Embryonic facial prominence (tissue), 1 donor: ENCODE results near the gene TBC1D7.
A peak's percentile ranks its signal among the peaks of the same experiment; 100 is the strongest.

ENCODE experiments used
- DNase-seq: peaks from one replicate; pipeline ENCODE4 v3.0.0-alpha.2; 2016; ENCODE audit errors: extremely low spot score

Gene TBC1D7

DNA sequence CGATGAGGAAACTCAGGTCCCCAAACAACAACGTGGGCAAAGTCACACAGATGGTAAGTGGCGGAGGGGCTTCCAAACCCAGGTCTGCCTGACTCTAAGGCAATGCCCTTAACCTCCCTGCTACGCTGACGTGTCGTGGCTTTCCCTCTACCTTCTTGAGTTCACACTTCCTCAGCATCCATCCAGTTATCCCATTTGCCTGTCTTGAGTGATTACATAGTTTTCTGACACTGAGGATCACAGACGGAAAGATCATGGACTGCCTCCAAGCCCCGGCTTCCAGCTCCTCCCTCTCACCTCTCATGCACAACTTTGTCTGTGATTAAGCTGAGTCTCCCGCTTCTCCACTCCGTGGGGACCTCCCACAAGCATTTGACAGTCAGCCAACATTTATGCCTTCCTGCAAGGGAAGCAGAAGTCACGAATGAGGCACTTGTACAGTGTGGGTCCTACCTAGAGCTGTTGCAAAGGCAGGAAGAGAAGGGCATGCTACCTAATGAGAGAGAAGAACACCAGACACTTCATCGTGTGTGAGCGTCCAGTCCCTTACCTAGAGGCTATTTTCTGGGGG, 33.8 kb downstream of the TBC1D7 start:
- no peak for DNase-seq

DNA sequence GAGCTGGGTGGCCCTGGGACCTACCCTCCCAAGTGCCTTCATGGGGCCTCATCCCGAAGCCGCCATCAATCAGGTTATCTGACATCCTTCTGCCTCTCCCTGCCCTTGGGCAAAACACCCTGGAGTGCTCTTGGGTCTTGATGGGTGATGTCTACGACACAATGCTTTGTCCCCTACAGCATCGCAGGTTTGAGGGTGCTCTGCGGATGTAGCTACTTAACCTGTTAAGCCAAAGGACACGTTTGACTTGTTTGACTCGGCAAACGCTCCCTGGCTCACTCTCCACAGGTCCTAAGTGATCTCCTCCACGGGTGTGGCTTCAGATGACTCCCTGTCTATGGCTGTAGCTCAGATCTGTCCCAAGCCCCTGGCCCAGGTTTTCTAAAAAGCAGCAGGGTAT, 35.6 kb downstream of the TBC1D7 start:
- DNase-seq, result no peak

DNA sequence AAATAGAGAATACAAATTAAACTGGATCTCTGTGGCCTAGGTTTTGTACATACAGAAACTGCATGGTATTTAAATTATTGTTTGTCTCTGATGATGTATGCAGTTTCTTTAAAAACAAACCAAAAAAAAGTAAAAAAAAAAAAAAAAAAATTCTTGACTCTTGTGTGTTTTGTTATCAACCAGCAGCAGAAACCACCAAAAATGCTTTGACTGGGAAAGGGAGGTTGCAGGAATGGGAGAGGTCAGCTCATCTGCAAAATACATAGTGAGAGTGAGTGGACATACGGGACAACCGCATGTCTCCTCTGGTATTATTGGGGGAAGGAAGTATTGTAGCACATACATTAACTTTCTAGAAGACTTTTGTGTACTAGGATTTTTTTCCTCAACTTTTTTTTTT, 38.0 kb downstream of the TBC1D7 start:
- no peak for DNase-seq

DNA sequence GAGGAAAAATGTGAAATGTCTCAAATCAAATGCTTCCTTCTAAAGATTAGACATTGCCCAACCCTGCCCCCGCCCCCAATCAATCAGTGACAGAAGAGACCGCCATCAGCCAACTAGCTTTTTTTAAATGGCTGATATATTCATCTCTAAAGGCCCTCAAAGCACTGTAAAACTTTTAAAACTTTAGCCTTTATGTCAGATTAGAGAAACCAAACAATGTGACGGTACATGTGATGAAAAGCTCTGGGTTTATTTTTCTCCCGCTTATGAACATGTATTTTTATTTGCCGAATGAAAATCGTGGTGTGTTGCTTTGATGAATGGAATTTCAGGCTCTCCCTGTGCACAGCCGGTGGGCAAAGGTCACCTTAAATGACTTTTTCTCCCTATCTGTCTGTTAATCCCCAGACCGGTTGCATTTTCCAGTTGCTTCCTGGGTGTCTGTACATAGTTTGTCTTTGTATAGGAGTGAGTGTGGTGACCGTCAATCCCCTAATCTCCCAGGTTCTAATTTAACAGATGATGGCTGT, 38.5 kb downstream of the TBC1D7 start:
- DNase-seq, result no peak

DNA sequence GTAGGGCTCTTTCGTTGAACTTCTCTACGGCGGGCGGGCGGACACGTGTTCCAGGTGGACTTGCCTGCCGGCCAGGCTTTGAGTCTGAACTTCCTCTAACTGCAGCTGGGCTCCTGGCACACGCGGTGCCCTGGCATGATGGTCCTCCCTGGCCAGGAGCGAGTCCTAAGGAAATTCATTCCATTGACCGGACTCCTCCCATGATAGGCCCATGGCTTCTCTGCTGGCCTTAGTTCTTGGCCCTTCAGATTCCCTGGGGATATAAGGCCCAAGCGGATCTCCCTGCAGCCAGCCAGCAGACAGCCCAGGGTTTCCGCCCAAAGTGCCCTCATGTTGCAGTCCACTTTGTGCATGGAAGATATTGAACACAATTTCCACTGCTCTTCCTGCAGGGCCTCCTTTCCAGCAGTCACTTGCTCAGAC, 39.4 kb downstream of the TBC1D7 start:
- no peak for DNase-seq

DNA sequence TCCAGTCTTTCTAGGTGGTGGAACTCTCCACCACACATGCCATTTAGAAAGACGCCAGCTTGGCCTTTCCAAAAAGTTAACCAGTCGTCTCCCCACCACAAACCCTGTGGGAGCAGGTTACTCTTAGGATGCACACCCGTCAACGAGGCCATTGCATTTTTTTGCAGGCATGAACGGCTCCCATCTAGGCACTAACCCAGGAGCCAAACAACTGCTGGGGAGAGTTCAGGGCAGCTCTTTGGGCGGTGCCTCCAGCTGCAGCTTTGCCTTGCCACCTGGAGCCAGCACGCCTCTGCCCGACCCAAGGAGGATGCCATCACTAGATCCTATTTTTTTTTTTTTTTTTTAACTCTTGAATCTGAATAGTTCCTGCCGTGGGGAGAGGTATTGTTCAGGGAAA, 39.9 kb downstream of the TBC1D7 start:
- no peak for DNase-seq

DNA sequence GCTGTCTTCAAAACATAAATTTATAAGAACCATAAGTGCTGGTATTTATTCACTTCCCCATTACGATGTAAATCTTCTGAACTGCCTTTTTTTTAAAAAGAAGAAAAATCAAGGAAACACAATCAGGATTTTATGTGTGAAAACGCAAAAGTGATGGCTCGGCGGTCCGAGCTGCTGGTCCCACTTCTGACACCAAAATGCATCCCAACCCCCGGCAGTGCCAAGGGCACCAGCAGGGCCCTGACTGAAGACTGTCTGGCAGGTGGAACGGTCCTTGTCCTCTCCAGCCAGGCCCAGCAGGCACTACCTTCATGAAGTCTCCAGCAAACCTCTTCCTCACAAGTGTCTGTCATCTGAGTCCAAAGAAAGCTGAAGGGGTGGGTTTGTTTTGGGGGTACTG, 41.2 kb downstream of the TBC1D7 start:
- no peak for DNase-seq

DNA sequence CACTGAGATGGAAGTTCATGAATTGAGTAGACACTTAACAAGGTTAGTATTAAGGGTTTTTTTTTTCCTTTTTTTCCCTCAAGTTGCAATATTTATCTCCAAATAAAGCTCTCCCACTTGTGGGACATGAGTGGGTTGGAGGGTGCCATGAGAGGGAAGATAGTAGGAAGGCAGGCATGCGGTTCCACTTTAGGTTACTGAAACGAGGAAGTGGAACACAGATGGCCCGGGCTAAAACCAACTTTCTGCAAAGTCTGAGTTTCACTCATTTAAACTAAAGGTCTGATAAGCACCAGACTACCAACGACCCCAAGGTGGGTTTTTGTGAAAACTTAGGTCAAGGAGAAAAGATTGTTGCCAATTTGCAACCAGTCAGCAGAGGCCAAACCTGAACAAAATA, 42.2 kb downstream of the TBC1D7 start:
- no peak for DNase-seq

DNA sequence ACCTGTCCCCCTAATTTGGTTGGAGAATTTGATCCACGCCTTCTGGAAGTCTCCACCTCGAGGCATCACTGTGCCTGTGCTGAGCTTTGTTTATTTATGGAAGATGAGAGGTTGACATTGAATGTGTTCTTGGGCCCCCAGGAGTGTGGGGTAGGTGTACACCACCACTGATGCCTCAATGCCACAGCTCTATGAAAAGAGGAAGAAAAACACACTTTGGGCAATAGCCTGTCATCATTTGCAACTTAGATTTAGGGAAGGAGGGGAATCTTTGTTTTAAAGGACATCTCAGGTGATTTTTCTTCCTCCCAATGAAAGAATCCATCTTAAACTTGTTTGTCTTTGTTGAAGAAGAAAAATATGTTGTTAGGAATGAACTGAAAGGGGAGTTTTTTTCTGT, 42.6 kb downstream of the TBC1D7 start:
- no peak for DNase-seq

DNA sequence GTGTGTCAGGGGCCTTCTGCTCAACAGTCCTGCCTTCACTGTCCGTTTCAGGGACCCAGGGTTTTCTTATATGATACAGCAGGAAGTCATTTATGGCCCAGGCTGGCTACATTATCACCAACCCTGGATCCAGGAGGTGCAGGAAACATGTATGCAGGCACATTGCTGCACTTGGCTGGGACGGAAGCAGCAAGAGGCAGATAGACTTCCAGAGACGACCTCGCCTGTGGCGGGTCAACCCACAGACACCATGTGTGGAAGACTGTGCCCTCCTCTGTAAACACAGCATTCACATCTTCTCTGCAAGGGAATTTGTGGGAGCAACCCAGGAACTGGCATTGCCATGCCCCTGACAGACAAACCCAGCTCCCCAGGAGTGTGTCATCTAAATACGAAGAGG, 43.7 kb downstream of the TBC1D7 start:
- no peak for DNase-seq

DNA sequence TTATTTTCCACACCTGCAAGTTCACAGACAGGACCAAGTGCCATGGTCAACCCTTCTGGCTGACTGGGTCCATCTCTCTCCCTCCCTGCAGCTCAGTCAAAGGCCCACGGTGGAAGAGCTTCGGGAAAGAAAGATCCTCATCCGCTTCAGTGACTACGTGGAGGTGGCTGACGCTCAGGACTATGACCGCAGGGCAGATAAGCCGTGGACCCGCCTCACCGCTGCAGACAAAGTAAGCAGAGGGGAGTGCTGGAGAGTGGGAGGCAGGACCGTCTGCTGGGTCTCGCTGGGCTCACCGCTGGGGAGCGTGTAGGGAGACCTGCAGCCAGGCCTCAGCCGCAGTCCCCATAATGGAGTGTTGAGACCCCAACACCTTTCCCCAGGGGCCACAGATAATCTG, 45.0 kb downstream of the TBC1D7 start:
- no peak for DNase-seq

DNA sequence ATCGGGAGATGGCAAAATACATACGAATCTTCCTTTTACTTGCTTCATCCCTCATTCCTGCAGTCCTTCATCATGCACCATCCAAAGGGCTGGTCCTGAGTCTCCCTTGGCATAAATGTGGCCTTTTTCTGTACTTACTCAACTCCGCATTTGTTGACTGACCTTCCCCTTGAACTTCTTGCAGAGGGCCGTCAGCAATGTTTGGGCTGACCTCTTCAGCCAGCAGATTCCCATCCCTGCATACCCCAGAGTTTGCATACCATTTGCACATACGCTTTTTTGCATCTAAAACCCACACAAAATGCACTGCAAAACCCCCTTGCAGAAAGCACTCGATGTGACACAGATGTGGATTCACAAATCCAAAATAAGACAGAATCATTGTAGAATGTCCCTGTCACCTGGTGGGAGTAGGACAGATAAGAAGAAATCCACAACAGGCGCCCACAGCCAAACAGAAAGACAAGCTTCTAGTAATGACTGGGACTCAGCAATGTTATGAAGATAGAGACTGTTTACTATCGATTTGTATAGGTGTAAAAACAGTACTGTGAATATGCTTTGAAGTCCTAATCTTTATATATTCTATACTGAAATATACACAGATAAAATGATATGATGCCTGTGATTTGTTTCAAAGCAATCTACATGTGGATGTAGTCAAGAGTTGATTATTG, 45.8 kb downstream of the TBC1D7 start:
- no peak for DNase-seq

DNA sequence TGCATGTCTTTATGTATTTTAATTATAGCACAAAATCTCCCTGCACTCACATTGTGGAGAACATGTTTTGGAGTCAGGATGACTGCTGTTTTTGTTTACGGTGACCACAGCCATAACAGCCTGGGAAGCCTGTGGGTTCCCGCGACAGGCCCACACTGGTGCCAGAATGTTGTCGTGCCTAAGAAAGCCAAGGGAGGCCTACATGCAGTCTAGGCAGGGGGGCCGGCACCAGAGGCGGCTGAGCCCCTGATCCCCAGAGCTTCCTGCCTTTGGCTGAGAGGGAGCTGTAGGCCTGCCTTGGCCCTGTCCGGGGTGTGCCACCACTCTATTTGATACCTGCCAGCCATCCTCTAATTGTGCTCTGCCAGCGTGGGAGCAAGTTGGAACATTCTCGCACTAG, 46.7 kb downstream of the TBC1D7 start:
- DNase-seq, result peak; percentile 57

DNA sequence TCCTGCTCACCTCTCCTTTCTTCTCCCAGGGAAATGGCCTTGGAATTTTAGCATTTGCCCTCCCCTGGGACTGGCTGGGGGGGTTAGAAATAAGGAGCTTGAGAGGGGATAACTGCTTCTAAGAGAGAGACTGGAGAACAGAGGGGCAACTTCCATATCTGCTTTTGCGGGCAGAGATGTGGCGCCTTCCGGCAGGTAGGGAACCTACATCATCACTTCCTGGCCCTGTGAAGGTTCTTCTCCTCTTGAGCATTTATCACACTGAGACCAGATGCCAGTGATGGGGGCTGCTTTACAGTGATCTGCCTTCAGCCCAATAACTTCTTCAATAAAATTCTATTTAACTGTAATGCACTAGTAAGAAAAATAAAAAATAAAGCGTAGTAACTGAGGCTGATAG, 48.1 kb downstream of the TBC1D7 start:
- no peak for DNase-seq

DNA sequence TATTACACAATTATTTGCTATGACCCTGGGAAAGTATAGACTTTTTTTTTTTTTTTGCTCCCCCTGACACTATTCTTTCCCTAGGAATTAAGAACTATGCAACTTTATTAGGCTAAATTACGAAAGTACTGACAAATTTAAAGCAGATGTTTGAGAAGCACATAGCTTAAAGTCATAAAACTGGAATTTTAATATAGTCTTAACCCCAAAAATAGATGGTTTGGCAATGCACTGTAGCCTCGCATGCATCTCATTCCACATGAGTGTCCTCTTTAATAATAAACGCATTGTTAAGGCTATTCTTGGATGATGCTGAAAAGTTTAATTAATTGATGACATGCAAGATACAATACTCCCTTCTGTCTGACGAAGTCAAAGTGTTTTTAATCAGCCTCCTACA, 49.3 kb downstream of the TBC1D7 start:
- DNase-seq, result no peak

DNA sequence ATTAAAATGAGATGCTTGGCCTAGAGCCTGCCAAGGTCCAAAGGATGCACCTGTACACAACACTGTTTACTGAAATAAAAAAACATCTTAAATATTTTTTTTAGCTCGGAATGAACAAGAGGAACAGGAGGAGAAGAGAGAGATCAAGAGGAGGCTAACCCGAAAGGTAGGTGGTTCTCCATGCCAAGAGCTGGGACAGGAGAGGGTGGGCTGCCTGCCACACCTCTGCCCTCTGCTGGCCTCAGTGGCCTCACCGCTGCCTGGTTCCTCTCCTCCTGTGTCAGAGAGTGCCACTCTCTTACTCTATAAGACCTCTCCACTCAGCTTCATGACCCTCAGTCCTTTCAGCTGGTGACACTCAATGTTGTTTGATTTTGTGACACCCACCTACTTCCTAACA, 50.2 kb downstream of the TBC1D7 start:
- DNase-seq, result no peak

DNA sequence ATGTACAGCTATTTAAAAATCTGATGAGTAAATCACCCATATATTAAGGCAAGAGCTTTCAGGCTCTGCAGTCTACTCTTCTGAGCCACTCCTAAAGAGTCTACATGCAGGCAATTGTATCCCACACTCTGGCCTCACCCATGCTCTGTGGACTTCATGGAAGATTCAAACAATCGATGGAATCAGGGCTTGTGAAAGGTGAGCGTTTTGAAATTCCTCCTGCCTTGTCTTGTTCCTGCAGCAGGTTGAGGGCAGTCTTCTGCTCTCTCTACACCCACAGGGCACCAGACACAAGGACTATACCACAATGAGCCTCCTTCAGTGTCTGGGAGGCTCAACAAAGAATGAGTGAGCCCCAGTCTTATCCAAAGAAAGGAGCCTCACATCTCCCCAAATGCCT, 51.1 kb downstream of the TBC1D7 start:
- no peak for DNase-seq

DNA sequence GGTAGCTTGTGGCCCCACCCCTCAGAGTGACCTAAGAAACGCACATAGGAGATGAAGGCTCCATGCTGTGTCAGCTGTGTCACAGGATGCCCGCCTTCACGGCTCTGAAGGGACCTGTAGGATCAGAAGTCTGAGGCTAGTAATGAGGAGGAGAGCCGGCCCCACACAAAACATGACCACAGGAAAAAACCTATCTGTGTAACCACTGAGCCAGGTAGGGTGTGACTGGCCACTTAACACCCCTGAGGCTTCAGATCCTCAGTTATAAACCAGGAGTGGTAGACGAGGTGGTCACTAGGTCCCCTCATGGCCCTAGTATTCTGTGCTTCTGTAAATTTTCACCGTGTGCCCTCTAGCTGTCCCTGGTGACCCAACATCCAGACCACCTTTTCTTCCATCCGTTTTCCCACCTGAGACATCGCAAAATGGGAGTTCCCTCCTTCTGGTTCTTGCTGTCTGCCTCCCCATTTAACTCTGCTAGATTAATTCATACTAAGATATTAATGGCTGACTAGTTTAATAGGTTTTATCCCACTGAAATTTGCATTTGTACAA, 52.8 kb downstream of the TBC1D7 start:
- DNase-seq, result no peak

DNA sequence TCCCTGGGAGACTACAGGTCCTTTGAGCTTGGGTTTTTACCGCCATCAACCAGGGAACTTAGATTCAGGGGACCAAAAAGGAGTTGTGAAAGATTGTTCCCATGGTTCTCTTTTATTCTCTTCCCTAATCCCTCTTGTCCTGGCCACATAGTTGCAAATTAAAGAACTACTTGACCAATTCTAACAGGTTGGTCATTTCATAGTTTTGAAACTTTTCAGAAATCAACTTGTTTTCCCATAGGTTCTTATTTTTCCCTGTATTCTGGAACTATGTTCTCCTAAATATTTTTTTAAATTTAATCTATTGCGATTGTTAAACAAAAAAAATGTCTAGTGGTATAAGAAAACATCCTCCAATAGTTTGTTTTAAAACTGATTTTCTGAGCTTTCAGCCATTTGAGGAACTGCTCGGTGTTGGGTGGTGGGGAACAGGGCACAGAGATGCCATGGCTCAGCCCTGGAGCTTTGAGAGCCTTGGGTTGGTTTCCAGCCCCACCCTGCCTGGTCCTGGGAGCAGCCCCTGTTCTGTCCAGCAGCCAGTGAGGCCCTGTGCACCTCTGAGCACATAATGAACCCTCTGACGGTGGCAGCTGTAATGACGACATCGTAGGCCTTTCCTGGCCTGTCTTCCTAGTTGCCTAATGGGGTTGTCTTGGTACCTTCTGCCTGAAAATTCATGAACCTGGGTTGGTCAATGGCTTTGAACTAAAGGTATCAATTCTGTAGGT, 53.5 kb downstream of the TBC1D7 start:
- DNase-seq, result no peak

DNA sequence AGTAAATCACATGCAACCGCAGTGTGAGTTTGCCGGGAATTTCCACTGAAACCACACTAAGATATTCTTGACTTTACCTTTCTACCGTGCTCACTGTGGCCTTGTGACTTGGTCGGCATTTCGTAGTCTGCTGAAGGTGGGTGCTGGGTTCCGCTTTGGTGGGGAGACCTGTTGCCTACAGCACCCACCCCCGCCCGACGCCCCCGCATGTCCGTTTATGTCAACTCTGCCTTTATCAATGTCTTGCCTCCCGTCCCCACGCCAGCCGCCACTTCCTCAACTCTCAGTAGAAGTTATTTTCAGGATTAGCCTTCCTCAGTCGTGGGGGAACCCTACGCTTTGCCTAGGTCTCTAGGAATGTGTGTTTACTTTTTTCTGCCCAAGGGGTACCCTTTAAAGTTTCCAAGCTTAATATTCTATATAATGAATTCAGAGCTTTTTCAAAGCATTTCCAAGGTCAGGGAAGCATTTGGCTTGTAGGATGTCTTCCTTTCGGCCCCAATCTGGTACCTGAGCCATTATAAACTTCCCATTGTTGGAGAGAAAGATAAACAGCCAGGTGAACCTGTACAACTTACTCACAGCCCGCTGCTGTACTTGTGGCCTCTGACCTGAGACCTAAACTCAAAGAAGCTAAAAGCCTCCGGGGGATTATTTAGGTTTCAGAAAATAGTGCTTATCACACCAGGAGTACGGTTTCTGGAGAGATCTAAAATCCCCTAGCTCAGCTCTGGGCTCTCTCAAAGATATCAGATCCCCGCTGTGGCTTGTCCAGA, 54.2 kb downstream of the TBC1D7 start:
- no peak for DNase-seq

DNA sequence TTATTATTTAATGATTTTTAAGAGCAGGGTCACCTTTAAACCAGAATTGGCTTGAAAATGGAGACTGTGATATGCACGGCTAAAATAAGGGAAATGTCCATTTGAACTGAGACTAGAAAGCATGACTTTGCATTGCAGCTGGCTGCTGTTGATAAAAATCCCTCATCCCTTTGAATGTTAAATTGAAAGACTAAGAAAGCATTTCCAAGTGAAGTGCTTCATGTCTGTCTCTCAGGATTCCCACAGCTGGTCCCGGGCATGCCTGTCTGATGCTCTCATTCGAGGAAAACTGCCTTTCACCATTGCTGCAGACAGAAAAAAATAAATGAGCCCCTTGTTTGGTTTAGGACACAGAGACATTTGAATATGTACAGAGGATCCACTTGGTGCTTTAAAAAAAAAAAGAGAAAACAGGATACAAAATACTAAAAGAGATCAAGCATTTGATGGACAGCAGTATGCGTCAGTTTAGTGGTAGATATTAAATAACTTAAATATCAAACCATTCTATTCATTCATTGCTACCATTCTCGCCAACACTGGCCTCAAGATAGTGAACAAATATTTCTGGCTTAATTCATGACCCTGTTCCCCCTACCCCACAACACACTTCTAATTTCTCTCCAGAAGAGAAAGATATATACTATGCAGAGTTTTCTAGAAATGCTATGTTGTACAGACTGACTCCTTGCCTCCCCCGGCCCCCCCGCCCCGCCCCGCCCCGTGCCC, 55.0 kb downstream of the TBC1D7 start:
- no peak for DNase-seq
